Measurements from ENCODE around the gene LIFR.

Gene LIFR

GRCh38 chr5:38556088-38556598 is 303 bp downstream of the LIFR start:
- peak overlapping the region; percentile 88 for H3K4me3 ChIP-seq (ENCODE audit: low read length)

GRCh38 chr5:38555354-38556087 is 925 bp downstream of the LIFR start:
- Histone ChIP-seq H3K36me3 (ENCODE audit: insufficient read depth, low read depth, low read length) (no peaks in the 10 kb centered on the region), H3K4me1 (ENCODE audit: insufficient read depth, low read length) (peaks cover 20% of the 10 kb centered on the region; the same call in 1 of the 2 replicates), H3K9ac (ENCODE audit: low read depth, low read length) (peak overlapping the region; percentile 64; the same call in 1 of the 2 replicates), H3K27me3 (ENCODE audit: insufficient read depth, low read length) (peaks cover 14% of the 10 kb centered on the region; the same call in 1 of the 2 replicates), H3K4me3 (ENCODE audit: low read length) (peak overlapping the region; percentile 88), H3K9me3 (ENCODE audit: insufficient read depth, low read depth, low read length) (no peaks in the 10 kb centered on the region), H3K27ac (ENCODE audit: low read length) (no peak overlapping the region)

More at GRCh38 chr5:38556088-38556598, 303 bp downstream of the LIFR start:
- Histone ChIP-seq H3K4me1 (ENCODE audit: insufficient read depth, low read length) (peaks cover 19% of the 10 kb centered on the region; the same call in 1 of the 2 replicates), H3K27me3 (ENCODE audit: insufficient read depth, low read length) (peaks cover 14% of the 10 kb centered on the region; the same call in 1 of the 2 replicates), H3K9ac (ENCODE audit: low read depth, low read length) (peak overlapping the region; percentile 64; the same call in 1 of the 2 replicates), H3K36me3 (ENCODE audit: insufficient read depth, low read depth, low read length) (no peaks in the 10 kb centered on the region), H3K9me3 (ENCODE audit: insufficient read depth, low read depth, low read length) (no peaks in the 10 kb centered on the region), H3K27ac (ENCODE audit: low read length) (no peak overlapping the region)

GRCh38 chr5:38554861-38555260 is 1.6 kb downstream of the LIFR start:
- Histone ChIP-seq H3K36me3 (ENCODE audit: insufficient read depth, low read depth, low read length) (no peaks in the 10 kb centered on the region), H3K9ac (ENCODE audit: low read depth, low read length) (peak overlapping the region; percentile 17; the same call in 1 of the 2 replicates), H3K27ac (ENCODE audit: low read length) (no peak overlapping the region), H3K4me3 (ENCODE audit: low read length) (peak overlapping the region; percentile 88), H3K4me1 (ENCODE audit: insufficient read depth, low read length) (peaks cover 20% of the 10 kb centered on the region; the same call in 1 of the 2 replicates), H3K27me3 (ENCODE audit: insufficient read depth, low read length) (peaks cover 14% of the 10 kb centered on the region; the same call in 1 of the 2 replicates), H3K9me3 (ENCODE audit: insufficient read depth, low read depth, low read length) (no peaks in the 10 kb centered on the region)

DNA sequence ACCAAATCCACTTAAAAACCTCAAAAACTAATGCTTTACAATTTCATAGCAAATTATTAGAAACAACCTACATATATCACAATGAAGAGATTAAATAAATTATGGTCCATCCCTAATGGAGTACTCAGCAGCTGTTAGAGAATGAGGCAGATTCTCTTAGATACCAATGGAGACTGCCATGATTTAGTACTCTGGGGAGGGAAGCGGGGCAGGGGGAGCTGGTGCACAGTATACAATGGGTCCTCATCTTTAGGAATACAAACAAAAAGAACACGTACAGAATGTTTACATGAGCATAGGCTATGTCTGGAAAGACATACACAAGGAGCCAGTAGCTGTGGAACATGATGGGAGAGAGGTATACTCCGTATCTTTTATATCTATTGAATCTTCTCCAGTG is 2.0 kb downstream of the LIFR start:
- Histone ChIP-seq H3K9ac (ENCODE audit: low read depth, low read length) (no peak overlapping the region), H3K4me3 (ENCODE audit: low read length) (peak overlapping the region; percentile 88; the same call in 1 of the 2 replicates), H3K27me3 (ENCODE audit: insufficient read depth, low read length) (peaks cover 14% of the 10 kb centered on the region; the same call in 1 of the 2 replicates), H3K27ac (ENCODE audit: low read length) (no peak overlapping the region), H3K36me3 (ENCODE audit: insufficient read depth, low read depth, low read length) (no peaks in the 10 kb centered on the region), H3K9me3 (ENCODE audit: insufficient read depth, low read depth, low read length) (no peaks in the 10 kb centered on the region), H3K4me1 (ENCODE audit: insufficient read depth, low read length) (peaks cover 20% of the 10 kb centered on the region; the same call in 1 of the 2 replicates)

DNA sequence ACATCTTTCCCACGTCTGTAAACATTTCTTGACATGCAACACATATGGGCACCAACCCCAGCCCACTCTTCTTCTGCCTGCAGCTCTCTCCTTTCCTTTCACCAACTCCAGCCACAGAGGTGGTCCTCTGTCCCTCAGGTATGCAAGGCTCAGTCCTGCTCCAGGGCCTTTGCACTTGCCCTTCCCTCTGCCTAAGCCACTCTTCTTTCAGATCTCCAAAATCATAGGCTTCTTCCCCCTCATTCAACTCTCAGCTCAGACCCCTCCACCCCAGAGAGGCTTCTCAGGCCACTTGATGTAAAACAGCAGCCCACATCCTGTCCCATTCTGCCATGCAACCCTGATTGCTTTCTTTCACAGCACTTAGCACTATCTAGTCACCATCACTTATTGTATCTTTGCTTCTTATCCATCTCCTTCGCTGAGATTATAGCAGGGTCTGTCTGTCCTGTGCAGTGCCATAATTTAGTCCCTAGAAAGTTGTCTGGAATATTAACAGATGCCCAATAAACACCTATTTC is 3.4 kb downstream of the LIFR start:
- H3K4me1 ChIP-seq (ENCODE audit: insufficient read depth, low read length): peaks cover 20% of the 10 kb centered on the region; the same call in 1 of the 2 replicates
- H3K9ac ChIP-seq (ENCODE audit: low read depth, low read length): no peak overlapping the region
- H3K27ac ChIP-seq (ENCODE audit: low read length): no peak overlapping the region
- H3K4me3 ChIP-seq (ENCODE audit: low read length): no peak overlapping the region
- no peaks in the 10 kb centered on the region for H3K9me3 ChIP-seq (ENCODE audit: insufficient read depth, low read depth, low read length)
- H3K36me3 ChIP-seq (ENCODE audit: insufficient read depth, low read depth, low read length): no peaks in the 10 kb centered on the region
- H3K27me3 ChIP-seq (ENCODE audit: insufficient read depth, low read length): peaks cover 14% of the 10 kb centered on the region; the same call in 1 of the 2 replicates

DNA sequence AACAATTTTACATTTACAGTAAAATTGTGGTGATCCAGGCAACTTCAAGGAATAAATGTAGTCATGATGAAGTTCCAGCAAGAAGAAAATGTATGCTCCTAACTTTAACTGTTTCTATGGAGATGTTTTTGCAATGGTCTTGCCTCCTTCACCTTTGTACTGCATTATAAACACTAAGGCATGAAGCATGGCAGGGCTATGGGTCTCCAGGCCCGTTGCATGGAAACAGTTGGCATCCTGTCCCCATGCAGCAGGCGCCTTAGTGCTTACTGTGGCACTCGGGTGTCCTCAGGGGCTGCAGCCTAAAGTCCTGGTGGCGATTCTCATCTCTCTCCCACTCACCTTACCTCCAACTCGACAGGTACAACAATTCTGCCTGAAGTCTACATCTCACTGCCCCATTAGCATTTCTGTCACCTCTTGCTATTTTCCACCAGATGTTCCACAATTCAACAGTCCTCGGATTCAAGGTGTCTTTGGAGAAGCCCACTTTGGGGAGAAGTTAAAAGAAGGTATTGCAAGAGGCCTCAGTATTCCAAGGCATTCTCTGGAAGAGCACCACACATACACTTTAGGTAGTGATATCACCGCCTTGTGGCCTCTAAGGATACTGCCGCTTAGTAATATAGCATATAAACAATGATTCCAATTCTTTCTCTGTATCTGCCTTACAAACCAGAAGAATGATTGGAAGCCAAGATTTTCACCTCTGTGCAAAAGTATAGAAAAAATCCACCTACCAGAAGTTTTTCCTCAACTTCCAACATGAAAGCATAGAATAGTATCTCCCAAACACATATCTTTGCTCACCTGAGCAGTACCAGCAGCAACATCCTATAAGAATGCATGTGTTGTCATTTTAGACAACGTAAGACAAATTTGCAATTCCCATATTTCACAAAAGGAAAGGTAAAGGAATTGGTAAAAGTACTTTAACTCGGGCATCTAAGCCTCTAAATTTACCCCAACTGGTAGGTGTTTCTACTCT is 5.1 kb downstream of the LIFR start:
- Histone ChIP-seq H3K4me3 (ENCODE audit: low read length) (no peak overlapping the region), H3K9me3 (ENCODE audit: insufficient read depth, low read depth, low read length) (no peaks in the 10 kb centered on the region), H3K4me1 (ENCODE audit: insufficient read depth, low read length) (peaks cover 16% of the 10 kb centered on the region; the same call in 1 of the 2 replicates), H3K9ac (ENCODE audit: low read depth, low read length) (no peak overlapping the region), H3K27me3 (ENCODE audit: insufficient read depth, low read length) (peaks cover 14% of the 10 kb centered on the region; the same call in 1 of the 2 replicates), H3K27ac (ENCODE audit: low read length) (no peak overlapping the region), H3K36me3 (ENCODE audit: insufficient read depth, low read depth, low read length) (no peaks in the 10 kb centered on the region)

DNA sequence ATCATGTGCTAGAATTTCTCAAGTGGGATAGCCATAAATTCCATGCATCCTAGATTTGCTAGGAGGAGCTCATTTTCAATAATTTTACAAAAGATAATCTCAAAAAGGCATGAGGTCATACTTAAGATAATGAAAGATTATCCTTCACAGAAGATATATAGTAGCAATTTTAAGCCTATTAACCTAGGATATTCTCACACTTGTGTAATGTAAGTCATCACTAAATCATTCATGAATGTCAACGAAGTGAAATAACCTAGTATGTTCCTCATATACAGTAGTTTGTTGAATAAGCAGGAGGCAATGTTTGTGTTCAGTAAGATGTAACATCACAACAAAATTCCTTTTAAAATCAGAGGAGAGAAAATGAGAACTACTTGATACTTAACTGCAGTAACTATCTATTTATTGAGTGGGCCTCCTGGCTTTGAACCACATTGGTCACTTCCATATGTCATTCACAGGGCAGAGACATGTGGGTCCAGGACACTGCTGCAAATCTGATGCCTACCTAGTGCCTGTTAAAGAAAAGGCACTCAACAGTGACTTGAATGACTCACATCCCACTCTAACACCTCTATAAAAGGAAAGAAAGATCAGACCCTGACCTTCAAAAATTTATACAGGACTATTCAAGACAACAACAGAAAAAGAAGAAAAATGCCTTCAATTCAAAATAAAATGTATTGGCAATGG is 8.2 kb downstream of the LIFR start:
- Histone ChIP-seq H3K4me1 (ENCODE audit: insufficient read depth, low read length) (0 out of 2 replicates have a peak, but pooled peaks cover 4% of the 10 kb centered on the region), H3K36me3 (ENCODE audit: insufficient read depth, low read depth, low read length) (no peaks in the 10 kb centered on the region), H3K4me3 (ENCODE audit: low read length) (no peak overlapping the region), H3K9ac (ENCODE audit: low read depth, low read length) (no peak overlapping the region), H3K27me3 (ENCODE audit: insufficient read depth, low read length) (no peaks in the 10 kb centered on the region), H3K9me3 (ENCODE audit: insufficient read depth, low read depth, low read length) (no peaks in the 10 kb centered on the region), H3K27ac (ENCODE audit: low read length) (no peak overlapping the region)

DNA sequence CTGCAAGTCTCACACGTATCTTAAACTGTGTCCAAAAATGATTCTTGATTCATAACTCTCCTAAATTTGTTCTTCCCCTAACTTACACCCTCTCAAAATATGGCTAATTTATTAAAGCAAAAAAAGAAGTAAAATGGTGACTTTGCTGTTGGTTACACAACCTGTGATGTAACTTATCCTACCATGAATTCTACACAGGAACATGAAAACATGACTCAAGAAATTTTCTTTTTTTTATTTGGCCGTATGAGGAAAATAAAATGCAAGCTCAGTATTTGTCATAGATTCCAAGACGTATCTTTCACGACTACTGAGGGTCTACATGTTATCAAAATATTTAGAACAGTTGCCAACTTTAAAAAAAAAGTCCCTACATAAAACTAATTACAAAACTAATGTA is 9.2 kb downstream of the LIFR start:
- Histone ChIP-seq H3K9me3 (ENCODE audit: insufficient read depth, low read depth, low read length) (no peaks in the 10 kb centered on the region), H3K27ac (ENCODE audit: low read length) (no peak overlapping the region), H3K9ac (ENCODE audit: low read depth, low read length) (no peak overlapping the region), H3K4me3 (ENCODE audit: low read length) (no peak overlapping the region), H3K4me1 (ENCODE audit: insufficient read depth, low read length) (0 out of 2 replicates have a peak, but pooled peaks cover 4% of the 10 kb centered on the region), H3K36me3 (ENCODE audit: insufficient read depth, low read depth, low read length) (no peaks in the 10 kb centered on the region), H3K27me3 (ENCODE audit: insufficient read depth, low read length) (no peaks in the 10 kb centered on the region)

DNA sequence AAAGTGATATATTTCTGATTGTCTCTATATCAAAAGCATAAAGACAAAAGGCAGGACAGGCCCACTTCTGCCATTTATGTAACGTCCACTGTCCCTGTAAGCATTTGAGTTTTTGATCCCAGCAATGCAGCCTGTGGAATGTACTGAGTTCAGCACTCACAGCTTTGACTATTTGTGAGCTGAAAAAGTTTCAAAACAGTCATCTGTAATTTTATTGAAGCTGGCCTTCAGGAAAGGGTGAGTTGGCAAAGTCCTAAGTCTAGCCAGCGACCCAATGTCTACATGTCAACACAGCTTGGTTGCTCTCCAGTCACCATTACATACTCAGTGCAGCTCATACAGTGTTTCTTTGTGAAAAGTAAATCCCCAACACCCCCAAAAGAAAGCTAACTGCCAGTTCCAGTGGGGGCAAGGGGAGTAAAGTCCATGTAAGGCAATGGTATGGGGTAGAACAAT is 9.7 kb downstream of the LIFR start:
- H3K9ac ChIP-seq (ENCODE audit: low read depth, low read length): no peak overlapping the region
- H3K27ac ChIP-seq (ENCODE audit: low read length): no peak overlapping the region
- no peaks in the 10 kb centered on the region for H3K36me3 ChIP-seq (ENCODE audit: insufficient read depth, low read depth, low read length)
- H3K27me3 ChIP-seq (ENCODE audit: insufficient read depth, low read length): no peaks in the 10 kb centered on the region
- H3K4me3 ChIP-seq (ENCODE audit: low read length): no peak overlapping the region
- no peaks in the 10 kb centered on the region for H3K9me3 ChIP-seq (ENCODE audit: insufficient read depth, low read depth, low read length)
- 0 out of 2 replicates have a peak, but pooled peaks cover 4% of the 10 kb centered on the region for H3K4me1 ChIP-seq (ENCODE audit: insufficient read depth, low read length)

DNA sequence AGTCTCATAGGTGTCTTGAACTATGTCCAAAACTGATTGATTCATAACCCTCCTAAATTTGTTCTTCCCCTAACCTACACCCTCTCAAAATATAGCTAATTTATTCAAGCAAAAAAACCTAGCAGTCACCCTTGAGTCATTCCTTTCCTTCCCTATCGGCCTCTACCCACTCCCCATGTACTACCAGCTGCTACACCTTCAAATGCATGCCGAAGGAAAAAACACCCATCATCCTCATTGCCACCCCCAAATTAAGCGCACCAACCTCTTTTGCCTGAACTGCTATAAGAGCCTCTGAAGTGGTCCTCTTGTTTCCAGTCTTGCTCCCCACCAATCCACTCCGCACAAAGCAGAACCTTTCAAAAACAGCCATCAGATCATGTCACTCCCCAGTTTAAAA is 12.6 kb downstream of the LIFR start:
- Histone ChIP-seq H3K36me3 (ENCODE audit: insufficient read depth, low read depth, low read length) (no peaks in the 10 kb centered on the region), H3K4me1 (ENCODE audit: insufficient read depth, low read length) (peaks cover 3% of the 10 kb centered on the region; the same call in 1 of the 2 replicates), H3K4me3 (ENCODE audit: low read length) (no peak overlapping the region), H3K27me3 (ENCODE audit: insufficient read depth, low read length) (no peaks in the 10 kb centered on the region), H3K27ac (ENCODE audit: low read length) (no peak overlapping the region), H3K9ac (ENCODE audit: low read depth, low read length) (no peak overlapping the region), H3K9me3 (ENCODE audit: insufficient read depth, low read depth, low read length) (no peaks in the 10 kb centered on the region)
